ENCODE measurements around the gene ZPBP2. TPM values are rescaled to one million over a fixed set of nuclear protein-coding genes. Genes with fewer than 3 reads are reported as not detected.

The ZPBP2 gene
- total RNA-seq, 1 experiment from 2014 or later = not detected

DNA sequence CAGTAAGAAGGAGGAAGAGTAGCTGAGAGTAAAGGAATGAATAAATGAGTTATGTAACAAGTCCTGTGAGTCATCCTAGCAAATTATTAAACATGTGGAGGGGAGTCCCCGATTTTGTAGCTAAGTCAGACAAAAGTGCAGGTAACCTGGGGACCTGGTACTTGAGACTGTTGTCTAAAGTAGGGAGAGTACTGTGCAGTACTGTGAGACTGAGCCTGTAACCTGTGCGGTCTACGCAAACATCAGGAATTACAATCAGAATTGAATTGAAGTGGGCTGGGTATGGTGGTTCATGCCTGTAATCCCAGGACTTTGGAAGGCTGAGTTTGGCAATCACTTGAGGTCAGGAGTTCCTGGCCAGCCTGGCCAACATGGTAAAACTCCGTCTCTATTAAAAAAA is 39.6 kb upstream of the ZPBP2 start:
- RAD21 ChIA-PET (ENCODE audit: low non-redundant PET in 1 of 2, low total read pairs in 2 of 2, uncharacterized antibody in 2 of 2, unreplicated experiment in 2 of 2) = no interaction called here

More for the DNA sequence above, 39.6 kb upstream of the ZPBP2 start:
- no peak for TF ChIP-seq SRF (IDR thresholded peaks at IDR 0.05; ENCODE audit: low read depth)
- TF ChIP-seq EZH2 (IDR thresholded peaks at IDR 0.05) = no peak
- TF ChIP-seq, protein P1, sequence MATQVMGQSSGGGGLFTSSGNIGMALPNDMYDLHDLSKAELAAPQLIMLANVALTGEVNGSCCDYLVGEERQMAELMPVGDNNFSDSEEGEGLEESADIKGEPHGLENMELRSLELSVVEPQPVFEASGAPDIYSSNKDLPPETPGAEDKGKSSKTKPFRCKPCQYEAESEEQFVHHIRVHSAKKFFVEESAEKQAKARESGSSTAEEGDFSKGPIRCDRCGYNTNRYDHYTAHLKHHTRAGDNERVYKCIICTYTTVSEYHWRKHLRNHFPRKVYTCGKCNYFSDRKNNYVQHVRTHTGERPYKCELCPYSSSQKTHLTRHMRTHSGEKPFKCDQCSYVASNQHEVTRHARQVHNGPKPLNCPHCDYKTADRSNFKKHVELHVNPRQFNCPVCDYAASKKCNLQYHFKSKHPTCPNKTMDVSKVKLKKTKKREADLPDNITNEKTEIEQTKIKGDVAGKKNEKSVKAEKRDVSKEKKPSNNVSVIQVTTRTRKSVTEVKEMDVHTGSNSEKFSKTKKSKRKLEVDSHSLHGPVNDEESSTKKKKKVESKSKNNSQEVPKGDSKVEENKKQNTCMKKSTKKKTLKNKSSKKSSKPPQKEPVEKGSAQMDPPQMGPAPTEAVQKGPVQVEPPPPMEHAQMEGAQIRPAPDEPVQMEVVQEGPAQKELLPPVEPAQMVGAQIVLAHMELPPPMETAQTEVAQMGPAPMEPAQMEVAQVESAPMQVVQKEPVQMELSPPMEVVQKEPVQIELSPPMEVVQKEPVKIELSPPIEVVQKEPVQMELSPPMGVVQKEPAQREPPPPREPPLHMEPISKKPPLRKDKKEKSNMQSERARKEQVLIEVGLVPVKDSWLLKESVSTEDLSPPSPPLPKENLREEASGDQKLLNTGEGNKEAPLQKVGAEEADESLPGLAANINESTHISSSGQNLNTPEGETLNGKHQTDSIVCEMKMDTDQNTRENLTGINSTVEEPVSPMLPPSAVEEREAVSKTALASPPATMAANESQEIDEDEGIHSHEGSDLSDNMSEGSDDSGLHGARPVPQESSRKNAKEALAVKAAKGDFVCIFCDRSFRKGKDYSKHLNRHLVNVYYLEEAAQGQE (IDR thresholded peaks at IDR 0.05; ENCODE audit: low read depth) = no peak
- TF ChIP-seq, protein P2, sequence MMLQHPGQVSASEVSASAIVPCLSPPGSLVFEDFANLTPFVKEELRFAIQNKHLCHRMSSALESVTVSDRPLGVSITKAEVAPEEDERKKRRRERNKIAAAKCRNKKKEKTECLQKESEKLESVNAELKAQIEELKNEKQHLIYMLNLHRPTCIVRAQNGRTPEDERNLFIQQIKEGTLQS (IDR thresholded peaks at IDR 0.05) = no peak
- TF ChIP-seq FOSL1 (IDR thresholded peaks at IDR 0.05; ENCODE audit: low read depth) = no peak
- no peak for TF ChIP-seq CEBPB (IDR thresholded peaks at IDR 0.05; ENCODE audit: low read depth)
- no peak for TF ChIP-seq ZFX (IDR thresholded peaks at IDR 0.05)
- TF ChIP-seq, protein P3, sequence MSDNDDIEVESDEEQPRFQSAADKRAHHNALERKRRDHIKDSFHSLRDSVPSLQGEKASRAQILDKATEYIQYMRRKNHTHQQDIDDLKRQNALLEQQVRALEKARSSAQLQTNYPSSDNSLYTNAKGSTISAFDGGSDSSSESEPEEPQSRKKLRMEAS (IDR thresholded peaks at IDR 0.05) = no peak
- TF ChIP-seq EGR1 (IDR thresholded peaks at IDR 0.05; ENCODE audit: low read depth) = no peak
- no peak for TF ChIP-seq SP1 (IDR thresholded peaks at IDR 0.05; ENCODE audit: low read depth)
- TF ChIP-seq ELF1 (IDR thresholded peaks at IDR 0.05; ENCODE audit: borderline replicate concordance, low read depth) = no peak
- TF ChIP-seq RAD21 (IDR thresholded peaks at IDR 0.05; ENCODE audit: low read depth) = no peak
- no peak for TF ChIP-seq JUND (IDR thresholded peaks at IDR 0.05)
- no peak for TF ChIP-seq POLR2A (IDR thresholded peaks at IDR 0.05; ENCODE audit: borderline replicate concordance, extremely low read depth, insufficient read depth, insufficient read length)
- TF ChIP-seq SIN3A (IDR thresholded peaks at IDR 0.05; ENCODE audit: low read depth) = no peak
- TF ChIP-seq YY1 (IDR thresholded peaks at IDR 0.05; ENCODE audit: extremely low read depth, insufficient replicate concordance, low read depth, low read length) = no peak
- no peak for TF ChIP-seq TCF7L2 (IDR thresholded peaks at IDR 0.05; ENCODE audit: borderline replicate concordance, extremely low read depth, insufficient read depth, insufficient read length)
- no peak overlapping the region for H2AFZ ChIP-seq (ENCODE audit: low read depth, low read length, poor library complexity, severe bottlenecking)
- H3K9me2 ChIP-seq (ENCODE audit: insufficient read depth) = no peaks in the 10 kb centered on the region
- no peaks in the 10 kb centered on the region for H4K20me1 ChIP-seq (ENCODE audit: insufficient read depth)
- no peaks in the 10 kb centered on the region; a peak in 2 of 4 replicates for H3K9me3 ChIP-seq (ENCODE audit: control insufficient read depth in 1 of 2, insufficient read depth in 1 of 2, low read depth in 1 of 2, low read length in 2 of 2)
- no TSS peak for BruUV-seq (replicated peaks)
- no peaks in the 10 kb centered on the region for H3K36me3 ChIP-seq (ENCODE audit: control insufficient read depth in 1 of 2, insufficient read depth in 2 of 2, low read length in 2 of 2)
- no peak overlapping the region for H3K4me2 ChIP-seq (ENCODE audit: low read length)
- ChIA-PET POLR2A (no interaction called here), CTCF (no interaction called here)
- no peaks in the 10 kb centered on the region for H3K4me1 ChIP-seq (ENCODE audit: control insufficient read depth in 1 of 2, insufficient read depth in 2 of 2, low read length in 2 of 2)
- intact Hi-C loops (cut with micrococcal nuclease) = no loop called here
- no peak overlapping the region for H3K4me3 ChIP-seq (replicated peaks in 1 of 2; ENCODE audit: low read depth in 1 of 2, low read length in 2 of 2)
- H3K9ac ChIP-seq (ENCODE audit: low read length) = no peak overlapping the region
- H3K79me2 ChIP-seq (ENCODE audit: insufficient read depth, low read length) = no peaks in the 10 kb centered on the region
- no peaks in the 10 kb centered on the region for H3K27me3 ChIP-seq (ENCODE audit: insufficient read depth, low read length)
- DNase-seq (ENCODE audit: low read depth, low spot score) (no peak), ATAC-seq (no peak)
- no peak overlapping the region for H3K27ac ChIP-seq (ENCODE audit: low read depth, low read length)

Data from HCT116 (cell line).